Activated CD4-positive, alpha-beta T cell treated with anti-CD3 and anti-CD28 coated beads, Interleukin-2, Interleukin-6, amounts not matched to agents 100 ng/mL and 50 ng/mL, durations not matched to agents 16 hours and 8 hours (primary cell): ENCODE measurements around the gene OR2T1.
A peak's percentile ranks its signal among the peaks of the same experiment; 100 is the strongest.
"Not testable (repeated sequence)": the region's sequence is repeated elsewhere in the genome, so short reads cannot be mapped to it uniquely, and the experiment has no call there.

Experiments
- DNase-seq: peaks from one replicate; pipeline ENCODE4 v3.0.0-alpha.2; 2020

Gene OR2T1, protein sequence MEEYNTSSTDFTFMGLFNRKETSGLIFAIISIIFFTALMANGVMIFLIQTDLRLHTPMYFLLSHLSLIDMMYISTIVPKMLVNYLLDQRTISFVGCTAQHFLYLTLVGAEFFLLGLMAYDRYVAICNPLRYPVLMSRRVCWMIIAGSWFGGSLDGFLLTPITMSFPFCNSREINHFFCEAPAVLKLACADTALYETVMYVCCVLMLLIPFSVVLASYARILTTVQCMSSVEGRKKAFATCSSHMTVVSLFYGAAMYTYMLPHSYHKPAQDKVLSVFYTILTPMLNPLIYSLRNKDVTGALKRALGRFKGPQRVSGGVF

DNA sequence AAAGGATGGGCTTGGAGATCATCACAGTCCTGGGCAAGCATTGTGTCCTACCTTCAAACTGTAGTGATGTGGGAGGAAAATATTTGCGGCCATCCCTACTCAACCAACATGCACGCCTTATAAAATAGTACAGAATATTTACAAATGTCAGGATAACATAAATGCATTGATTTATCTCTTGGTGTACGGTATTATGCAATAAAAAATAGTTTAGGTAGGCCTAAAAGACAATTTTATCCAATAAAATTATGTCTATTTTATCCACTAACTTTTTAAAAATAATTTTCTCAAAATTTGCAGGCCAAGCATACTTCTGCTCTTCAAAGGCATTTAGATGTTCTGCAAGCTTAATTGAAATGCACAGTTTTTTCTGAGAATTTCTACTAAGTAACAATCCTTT, at the start of gene OR2T1:
Gene OR2T1, plus strand, starts transcription at position 301 of the 400 bp plus-strand sequence. CDS start 3,100 bp downstream, outside the sequence.
- no peak for DNase-seq

GRCh38 chr1:248359415-248359814, 43.4 kb upstream of the OR2T1 start:
- DNase-seq: no peak

GRCh38 chr1:248361121-248361715, 41.6 kb upstream of the OR2T1 start, which contains the start of gene OR2T4:
Gene OR2T4 (plus strand): TSS chr1:248361665. CDS start chr1:248361665, 0 bp downstream.
- no peak for DNase-seq

- DNase-seq: no peak
These were observed 36.2 kb upstream of the OR2T1 start for GRCh38 chr1:248366609-248367008.

- no peak for DNase-seq
These were observed 30.5 kb upstream of the OR2T1 start for GRCh38 chr1:248372394-248372793.

- no peak for DNase-seq
These were observed 29.1 kb upstream of the OR2T1 start for GRCh38 chr1:248373761-248374160.

DNA sequence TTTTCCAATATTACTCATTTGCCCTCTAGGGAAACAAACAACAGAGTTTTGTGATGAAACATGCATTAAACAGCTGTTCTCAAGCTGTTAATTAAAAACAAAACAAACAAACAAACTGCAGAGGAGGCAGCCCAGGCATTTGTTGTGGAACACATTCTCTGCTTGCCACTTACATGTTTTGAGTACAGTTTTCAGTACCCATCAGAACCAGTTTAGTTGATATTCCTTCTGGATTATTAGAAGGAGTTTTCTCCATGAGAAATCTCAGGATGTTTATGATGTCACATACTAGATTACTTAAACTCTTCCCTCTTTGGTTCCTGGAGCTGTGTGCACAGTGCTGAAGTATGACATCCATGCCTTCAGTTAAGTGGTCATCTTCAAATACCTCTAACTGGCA, 27.4 kb upstream of the OR2T1 start, which contains the start of gene OR2T6:
Gene OR2T6, plus strand, starts transcription at position 301 of the 400 bp plus-strand sequence. CDS start 11,863 bp downstream, outside the sequence.
- DNase-seq: no peak

- no peak for DNase-seq
These were observed 25.9 kb upstream of the OR2T1 start for GRCh38 chr1:248376916-248377315.

GRCh38 chr1:248380854-248381253, 22.0 kb upstream of the OR2T1 start:
- DNase-seq: no peak

GRCh38 chr1:248388426-248388825, 14.4 kb upstream of the OR2T1 start:
- no peak for DNase-seq

- DNase-seq: no peak
These were observed 9.8 kb upstream of the OR2T1 start for GRCh38 chr1:248393050-248393449.

GRCh38 chr1:248404024-248404423, 1.2 kb downstream of the OR2T1 start:
- DNase-seq: no peak

- DNase-seq: peak; percentile 4
These were observed 4.2 kb downstream of the OR2T1 start for GRCh38 chr1:248406721-248407692.

DNA sequence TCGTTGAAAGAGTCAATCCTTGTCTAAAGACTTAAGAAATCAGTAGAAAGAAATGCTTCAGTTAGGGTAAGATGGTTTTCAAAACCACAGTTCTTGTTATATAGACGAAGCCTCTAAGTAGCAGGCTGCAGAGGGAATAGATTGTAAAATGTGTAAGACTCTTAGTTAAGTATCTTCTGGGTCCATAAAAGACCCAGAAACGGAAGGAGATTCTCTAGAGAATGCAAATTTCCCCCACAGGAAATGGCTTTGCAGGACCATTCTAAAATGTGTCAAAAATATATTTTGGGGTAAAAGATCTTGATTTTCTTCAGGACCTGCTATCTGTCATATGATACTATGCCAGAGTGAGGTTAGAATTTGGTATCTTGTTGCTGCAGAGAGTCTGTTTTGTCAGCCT, 13.4 kb downstream of the OR2T1 start:
- no peak for DNase-seq

DNA sequence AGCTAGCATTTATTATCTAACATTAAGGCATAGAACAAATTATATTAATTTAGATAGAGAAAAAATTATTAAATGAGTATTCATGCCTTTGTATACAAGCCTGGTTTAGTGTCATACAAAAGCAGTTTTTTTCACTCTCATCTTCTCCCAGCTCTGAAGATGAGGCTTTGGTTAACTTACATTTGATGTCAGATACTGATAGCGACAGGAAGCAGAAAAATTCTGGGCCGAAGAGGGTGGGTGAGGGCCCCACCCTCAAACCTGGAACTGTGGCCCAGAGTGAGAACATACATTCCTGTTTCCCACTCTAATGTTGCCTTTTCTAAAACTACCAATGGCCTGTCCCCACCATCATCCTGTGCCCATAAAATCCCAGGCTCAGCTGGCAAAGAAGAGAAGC, 15.0 kb downstream of the OR2T1 start:
- no peak for DNase-seq

- DNase-seq: no peak
These were observed 18.5 kb downstream of the OR2T1 start for GRCh38 chr1:248421384-248421783.

- not testable (repeated sequence) for DNase-seq
These were observed 24.8 kb downstream of the OR2T1 start for GRCh38 chr1:248427526-248428191.

- not testable (repeated sequence) for DNase-seq
These were observed 25.3 kb downstream of the OR2T1 start for GRCh38 chr1:248428192-248428533.

DNA sequence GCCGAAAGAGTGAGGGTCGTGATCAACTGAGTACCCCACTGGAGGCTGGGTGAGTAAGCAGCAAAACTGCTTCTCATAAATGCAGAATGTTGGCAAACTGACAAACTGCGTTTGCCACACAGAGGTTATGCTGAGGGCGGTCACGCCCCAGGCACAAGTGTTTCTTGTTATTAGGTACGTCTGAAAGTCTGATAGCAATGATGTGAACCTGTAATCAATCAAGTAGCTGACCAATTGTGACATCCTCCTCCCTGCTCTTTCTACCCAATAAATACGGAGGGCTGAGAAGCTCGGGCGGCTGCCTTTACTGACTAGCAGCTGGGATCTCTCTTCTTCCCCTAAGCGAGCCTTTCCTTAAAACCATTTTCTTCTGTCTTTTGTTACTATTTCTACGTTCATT, 28.8 kb downstream of the OR2T1 start:
- DNase-seq: not testable (repeated sequence)

- not testable (repeated sequence) for DNase-seq
These were observed 29.4 kb downstream of the OR2T1 start for GRCh38 chr1:248432201-248432600.

GRCh38 chr1:248433811-248434415, 31.1 kb downstream of the OR2T1 start:
- not testable (repeated sequence) for DNase-seq

- DNase-seq: not testable (repeated sequence)
These were observed 32.1 kb downstream of the OR2T1 start for GRCh38 chr1:248434913-248435312.
